Liver (tissue), 9 donors: ENCODE results near the gene FCHO2. TPM values are rescaled to one million over a fixed set of nuclear protein-coding genes. Genes with fewer than 3 reads are reported as not detected.

Experiments used
- DNase-seq: peaks from one replicate; pipeline ENCODE4 v3.0.0-alpha.2; 2017; ENCODE audit warnings: low spot score
- H3K27ac ChIP-seq, 2 donors: one replicate each; pipeline ENCODE4 v1.7.0; 2013; ENCODE audit warnings: inconsistent platforms in 2 of 2, low read length in 2 of 2, control low read depth in 1 of 2, low read depth in 1 of 2, mild to moderate bottlenecking in 1 of 2
- H3K27me3 ChIP-seq, 4 donors: one replicate each; pipeline versions ENCODE4 v1.6.1 to v1.7.0; 2013; ENCODE audit warnings: low read length in 3 of 4, inconsistent platforms in 1 of 4, mild to moderate bottlenecking in 1 of 4, moderate library complexity in 1 of 4; ENCODE audit not compliant: control insufficient read depth in 4 of 4, insufficient read depth in 4 of 4
- H3K36me3 ChIP-seq, 4 donors: one replicate each; pipeline versions ENCODE4 v1.6.1 to v1.7.0; 2013; ENCODE audit warnings: low read length in 3 of 4, mild to moderate bottlenecking in 3 of 4, low read depth in 1 of 4, moderate library complexity in 1 of 4; ENCODE audit not compliant: control insufficient read depth in 4 of 4, insufficient read depth in 3 of 4
- H3K4me1 ChIP-seq, 4 donors: one replicate each; pipeline versions ENCODE4 v1.6.1 to v1.7.0; 2013; ENCODE audit warnings: low read length in 3 of 4, mild to moderate bottlenecking in 3 of 4, moderate library complexity in 1 of 4; ENCODE audit not compliant: control insufficient read depth in 4 of 4, insufficient read depth in 4 of 4
- H3K4me3 ChIP-seq, 3 donors: one replicate each; pipeline versions ENCODE4 v1.6.1 to v1.7.0; 2013; ENCODE audit warnings: low read length in 3 of 3, control low read depth in 1 of 3, low read depth in 1 of 3, mild to moderate bottlenecking in 1 of 3
- H3K9ac ChIP-seq, 2 donors: one replicate each; pipeline ENCODE4 v1.7.0; 2013; ENCODE audit warnings: low read length in 2 of 2, mild to moderate bottlenecking in 2 of 2, moderate library complexity in 2 of 2, control low read depth in 1 of 2, low read depth in 1 of 2
- H3K9me3 ChIP-seq, 4 donors: one replicate each; pipeline versions ENCODE4 v1.6.1 to v1.7.0; 2013; ENCODE audit warnings: low read length in 3 of 4; ENCODE audit not compliant: control insufficient read depth in 4 of 4
- ATF3 ChIP-seq: IDR thresholded peaks from 2 replicates; pipeline ENCODE4 v1.6.1; 2016; ENCODE audit warnings: antibody characterized with exemption
- CTCF ChIP-seq: fragments of 150-350 bp; IDR thresholded peaks from 2 replicates; pipeline ENCODE4 v1.5.1; 2017; ENCODE audit warnings: improper control_type of control experiment, low read depth, low read length; ENCODE audit not compliant: missing input control
- EGR1 ChIP-seq, 2 donors: IDR thresholded peaks; 2 replicates each; pipeline ENCODE4 v1.6.1; 2016 to 2018; ENCODE audit warnings: antibody characterized with exemption in 2 of 2, low read depth in 2 of 2
- FOXA1 ChIP-seq: IDR thresholded peaks from 2 replicates; pipeline ENCODE4 v1.6.1; 2016; ENCODE audit warnings: antibody characterized with exemption
- FOXA2 ChIP-seq: IDR thresholded peaks from 2 replicates; pipeline ENCODE4 v1.6.1; 2016; ENCODE audit warnings: antibody characterized with exemption
- GABPA ChIP-seq, 2 donors: IDR thresholded peaks in 1 of 2; conservative IDR thresholded peaks in 1 of 2; 2 replicates each; pipeline ENCODE4 v1.6.1; 2016; ENCODE audit warnings: antibody characterized with exemption in 2 of 2, mild to moderate bottlenecking in 1 of 2, moderate library complexity in 1 of 2
- HNF4A ChIP-seq, 2 donors: conservative IDR thresholded peaks; 2 replicates each; pipeline ENCODE4 v1.6.1; 2016; ENCODE audit warnings: antibody characterized with exemption in 2 of 2, mild to moderate bottlenecking in 2 of 2
- HNF4G ChIP-seq: IDR thresholded peaks from 2 replicates; pipeline ENCODE4 v1.6.1; 2016; ENCODE audit warnings: antibody characterized with exemption
- JUND ChIP-seq, 2 donors: IDR thresholded peaks; 2 replicates each; pipeline ENCODE4 v1.6.1; 2016; ENCODE audit warnings: antibody characterized with exemption in 2 of 2
- MAX ChIP-seq: IDR thresholded peaks from 2 replicates; pipeline ENCODE4 v1.6.1; 2016; ENCODE audit warnings: antibody characterized with exemption
- NR2F2 ChIP-seq: IDR thresholded peaks from 2 replicates; pipeline ENCODE4 v1.6.1; 2016; ENCODE audit warnings: antibody characterized with exemption
- RAD21 ChIP-seq, 2 donors: IDR thresholded peaks; 2 replicates each; pipeline ENCODE4 v1.6.1; 2016; ENCODE audit warnings: antibody characterized with exemption in 2 of 2, mild to moderate bottlenecking in 2 of 2
- REST ChIP-seq: IDR thresholded peaks from 2 replicates; pipeline ENCODE4 v1.6.1; 2016; ENCODE audit warnings: antibody characterized with exemption, mild to moderate bottlenecking
- RXRA ChIP-seq, 2 donors: IDR thresholded peaks; 2 replicates each; pipeline ENCODE4 v1.6.1; 2017 to 2018; ENCODE audit warnings: antibody characterized with exemption in 2 of 2, mild to moderate bottlenecking in 1 of 2
- SP1 ChIP-seq: IDR thresholded peaks from 2 replicates; pipeline ENCODE4 v1.6.1; 2018; ENCODE audit warnings: antibody characterized with exemption, mild to moderate bottlenecking
- TAF1 ChIP-seq: conservative IDR thresholded peaks from 2 replicates; pipeline ENCODE4 v1.6.1; 2016; ENCODE audit warnings: antibody characterized with exemption, mild to moderate bottlenecking
- YY1 ChIP-seq: IDR thresholded peaks from 2 replicates; pipeline ENCODE4 v1.6.1; 2016; ENCODE audit warnings: antibody characterized with exemption, mild to moderate bottlenecking
- ZBTB33 ChIP-seq: IDR thresholded peaks from 2 replicates; pipeline ENCODE4 v1.6.1; 2016; ENCODE audit warnings: antibody characterized with exemption
- WGBS: extraction: QIAGEN DNeasy Blood & Tissue Kit; methylation state at CpG from one replicate; pipeline ENCODE4 v1.1.7; 2013; 5-methylcytosine and 5-hydroxymethylcytosine counted together
- polyA plus RNA-seq, 2 donors: library from polyadenylated mRNA; stranded (reverse) in 1 of 2; unstranded in 1 of 2; fragments of 200-250 nt in 1 of 2; fragments of >200 nt in 1 of 2; fragmentation: Nextera tagmentation in 1 of 2; extraction: Ambion mirVana in 1 of 2; gene quantifications; one replicate each; pipeline versions ENCODE4 v1.2.1 to v1.2.3, GENCODE V29; 2013 to 2015
- total RNA-seq, 2 donors: library from RNA; depleted of rRNA; stranded (reverse); fragments of >200 nt; gene quantifications; one replicate each; pipeline ENCODE4 v1.2.3, GENCODE V29; 2014
- donor health status: healthy.
- donor health status: healthy.
- donor health status: healthy.
- donor health status: healthy.
- donor health status: healthy.

The FCHO2 gene
- total and polyA plus RNA-seq, 4 donors, result 5.3 to 37.5 (median 9.3) TPM

- Histone ChIP-seq H3K36me3 (no peaks in the 10 kb centered on the region), H3K27me3 (no peaks in the 10 kb centered on the region), H3K4me1 (peaks cover 0 to 3% (median 0%) of the 10 kb centered on the region in 4 donors), H3K4me3 (no peak overlapping the region), H3K9ac (no peak overlapping the region), H3K27ac (no peak overlapping the region), H3K9me3 (no peaks in the 10 kb centered on the region)
- no peak for TF ChIP-seq TAF1
- no peak for TF ChIP-seq REST
- no peak for TF ChIP-seq JUND (IDR thresholded peaks at IDR 0.05)
- no peak for TF ChIP-seq CTCF
- no peak for TF ChIP-seq FOXA2
- TF ChIP-seq HNF4G, result no peak
- no peak for TF ChIP-seq FOXA1
- no peak for TF ChIP-seq EGR1 (IDR thresholded peaks at IDR 0.05; ENCODE audit: low read depth in 2 of 2)
- no peak for TF ChIP-seq MAX
- no peak for TF ChIP-seq RXRA (IDR thresholded peaks at IDR 0.05)
- TF ChIP-seq RAD21 (IDR thresholded peaks at IDR 0.05), result no peak
- no peak for TF ChIP-seq YY1
- TF ChIP-seq GABPA (IDR thresholded peaks at IDR 0.05 in 1 of 2, conservative IDR thresholded peaks at IDR 0.05 in 1 of 2), result no peak
- TF ChIP-seq ATF3, result no peak
- no peak for TF ChIP-seq ZBTB33
- TF ChIP-seq NR2F2, result no peak
- TF ChIP-seq HNF4A (conservative IDR thresholded peaks at IDR 0.05), result no peak
- no peak for TF ChIP-seq SP1
- no peak for DNase-seq
- 89% methylated on average over 1 of the region's 1 CpG for WGBS
These were observed 155.7 kb downstream of the FCHO2 start for GRCh38 chr5:73111536-73111935.

GRCh38 chr5:73112359-73112758 lies 156.5 kb downstream of the FCHO2 start:
- DNase-seq, result no peak
- peaks cover 0 to 3% (median 0%) of the 10 kb centered on the region in 4 donors for H3K4me1 ChIP-seq
- no peak overlapping the region for H3K9ac ChIP-seq
- no peaks in the 10 kb centered on the region for H3K27me3 ChIP-seq
- no peaks in the 10 kb centered on the region for H3K9me3 ChIP-seq
- no peaks in the 10 kb centered on the region for H3K36me3 ChIP-seq
- WGBS, result 83% methylated on average over 1 of the region's 1 CpG
- TF ChIP-seq RXRA (IDR thresholded peaks at IDR 0.05) (no peak), FOXA2 (no peak)
- H3K27ac ChIP-seq, result no peak overlapping the region
- H3K4me3 ChIP-seq, result no peak overlapping the region
